ENCODE data around the gene IFI44L. TPM values are rescaled to one million over a fixed set of nuclear protein-coding genes. Genes with fewer than 3 reads are reported as not detected.

The IFI44L gene
- total and polyA plus RNA-seq, 2 of the 13 experiments (the other 11 are each of a cell fraction or from before 2014, with no cell fraction given), result 0.04 TPM

DNA sequence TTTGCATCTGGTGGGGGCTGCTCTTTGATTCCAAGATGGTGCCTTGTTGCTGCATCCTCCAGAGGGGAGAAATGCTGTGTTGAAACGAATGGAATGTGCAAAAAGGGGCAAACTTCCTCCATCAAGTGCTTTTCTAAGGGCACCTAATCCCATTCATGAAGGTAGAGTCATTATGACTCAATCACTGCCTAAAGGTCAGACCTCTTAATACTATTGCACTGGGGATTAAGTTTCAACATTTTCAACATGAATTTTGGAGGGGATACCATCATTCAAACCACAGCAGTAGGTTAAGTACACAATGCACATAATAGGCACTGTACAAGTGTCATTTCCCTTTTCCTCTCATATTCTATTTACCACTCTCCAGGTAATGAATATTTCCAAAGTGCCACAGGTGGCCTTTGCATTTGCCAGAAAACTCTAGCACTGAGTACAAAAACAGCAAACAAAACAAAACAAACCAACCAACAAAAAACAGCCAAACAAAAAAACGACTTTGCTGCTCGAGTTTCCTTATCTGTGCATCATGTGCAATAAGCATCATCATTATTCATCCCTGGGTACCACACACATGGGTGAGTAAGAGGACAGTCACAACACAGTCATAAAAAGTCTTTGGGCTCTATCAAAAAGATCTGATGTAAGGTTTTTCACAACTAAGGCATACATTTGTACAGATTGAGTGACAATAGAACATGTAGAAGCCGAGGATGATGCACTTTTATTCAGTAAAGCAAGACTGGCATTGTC is 71.9 kb downstream of the IFI44L start:
- intact Hi-C loops (cut with micrococcal nuclease; ENCODE audit: unreplicated experiment) (no loop called here), in situ Hi-C loops (cut with HindIII; ENCODE audit: extremely low pct_ligation_motif_present, low pct_unique_long_range_greater_than_20kb) (no loop called here)
- WGBS (ENCODE audit: low lambda C conversion rate), result 0% methylated on average over 4 of the region's 4 CpGs

More for the DNA sequence above, 71.9 kb downstream of the IFI44L start:
- Histone ChIP-seq H3K9ac (ENCODE audit: insufficient read depth, low read depth, low read length) (no peak overlapping the region), H3K4me1 (ENCODE audit: insufficient read depth, low read length) (no peaks in the 10 kb centered on the region), H3K27me3 (ENCODE audit: control insufficient read depth in 1 of 2, insufficient read depth in 2 of 2, low read length in 2 of 2) (no peaks in the 10 kb centered on the region), H4K20me1 (ENCODE audit: insufficient read depth, low read length) (no peaks in the 10 kb centered on the region), H3K79me2 (ENCODE audit: insufficient read depth, low read length) (no peaks in the 10 kb centered on the region), H3K4me3 (replicated peaks in 1 of 3; ENCODE audit: insufficient read depth in 1 of 3, low read depth in 2 of 3, low read length in 3 of 3) (no peak overlapping the region), H3K27ac (ENCODE audit: extremely low read length, insufficient read depth, low read length) (no peak overlapping the region), H3K36me3 (replicated peaks in 1 of 2; ENCODE audit: control insufficient read depth in 1 of 2, insufficient read depth in 2 of 2, low read length in 2 of 2) (no peaks in the 10 kb centered on the region), H3K9me3 (ENCODE audit: low read length) (no peaks in the 10 kb centered on the region; the same call in 1 of the 2 replicates), H2AFZ (ENCODE audit: low read length) (no peak overlapping the region), H3K4me2 (ENCODE audit: low read depth, low read length) (no peak overlapping the region)
- no peak for FAIRE-seq
- no peak for DNase-seq (ENCODE audit: low spot score)
- CTCF ChIA-PET (ENCODE audit: low intra/inter-chr PET ratio, low total read pairs), result no interaction called here
- no TSS peak for BruUV-seq (replicated peaks)
- no peak for ATAC-seq
- POLR2A ChIA-PET, result no interaction called here
- TF ChIP-seq ZNF232 (CRISPR knock-in tag; IDR thresholded peaks at IDR 0.05; ENCODE audit: borderline replicate concordance) (no peak), ZMYM2 (CRISPR knock-in tag; IDR thresholded peaks at IDR 0.05) (no peak), RBM22 (optimal IDR thresholded peaks at IDR 0.05; ENCODE audit: low read length) (no peak), ZNF792 (CRISPR knock-in tag; IDR thresholded peaks at IDR 0.05) (no peak), THYN1 (CRISPR knock-in tag; IDR thresholded peaks at IDR 0.05; ENCODE audit: borderline replicate concordance, low read depth) (no peak), SETDB1 (CRISPR knock-in tag; IDR thresholded peaks at IDR 0.05; ENCODE audit: borderline replicate concordance) (no peak), HMGA1 (CRISPR knock-in tag; conservative IDR thresholded peaks at IDR 0.05) (no peak), MLLT10 (CRISPR knock-in tag; IDR thresholded peaks at IDR 0.05) (no peak), ZNF782 (CRISPR knock-in tag; IDR thresholded peaks at IDR 0.05; ENCODE audit: borderline replicate concordance) (no peak)
- TF ChIP-seq, protein P1, sequence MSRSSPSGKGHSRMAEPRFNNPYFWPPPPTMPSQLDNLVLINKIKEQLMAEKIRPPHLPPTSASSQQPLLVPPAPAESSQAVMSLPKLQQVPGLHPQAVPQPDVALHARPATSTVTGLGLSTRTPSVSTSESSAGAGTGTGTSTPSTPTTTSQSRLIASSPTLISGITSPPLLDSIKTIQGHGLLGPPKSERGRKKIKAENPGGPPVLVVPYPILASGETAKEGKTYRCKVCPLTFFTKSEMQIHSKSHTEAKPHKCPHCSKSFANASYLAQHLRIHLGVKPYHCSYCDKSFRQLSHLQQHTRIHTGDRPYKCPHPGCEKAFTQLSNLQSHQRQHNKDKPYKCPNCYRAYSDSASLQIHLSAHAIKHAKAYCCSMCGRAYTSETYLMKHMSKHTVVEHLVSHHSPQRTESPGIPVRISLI (CRISPR knock-in tag; IDR thresholded peaks at IDR 0.05; ENCODE audit: borderline replicate concordance), result no peak

Other genes starting within 250 kb of the IFI44L start
- not detected in 2 replicates for gene PTGFR, start 129.5 kb upstream of the IFI44L start, total RNA-seq (2016; rRNA removed; fragmentation: Illumina TruSeq; extraction: Trizol)
- not detected in 2 replicates for gene PTGFR, start 129.5 kb upstream of the IFI44L start, polyA plus RNA-seq (2011; rRNA removed)
- not detected in 2 replicates for gene IFI44, start 29.4 kb downstream of the IFI44L start, total RNA-seq (2016; rRNA removed; fragmentation: Illumina TruSeq; extraction: Trizol)
- gene IFI44, start 29.4 kb downstream of the IFI44L start, polyA plus RNA-seq (2011; rRNA removed), result not detected in 2 replicates